KG1 (cell line): Measurements from ENCODE around the gene GSE1.

Experiments used
- DNase-seq: peaks from one replicate; lab custom pipeline; 2025; lab: John Stamatoyannopoulos, UW

GSE1 gene

GRCh38 chr16:85649411-85650134, 36.5 kb downstream of the GSE1 start:
- DNase-seq = no peak

GRCh38 chr16:85650135-85650843, 37.2 kb downstream of the GSE1 start:
- DNase-seq = no peak

- DNase-seq = no peak
Observed at GRCh38 chr16:85650844-85651628, 37.9 kb downstream of the GSE1 start.

GRCh38 chr16:85651629-85652430, 38.7 kb downstream of the GSE1 start:
- DNase-seq = no peak

- DNase-seq = no peak
Observed at GRCh38 chr16:85652431-85653221, 39.5 kb downstream of the GSE1 start.

- DNase-seq = no peak
Observed at GRCh38 chr16:85653290-85653891, 40.3 kb downstream of the GSE1 start.

- DNase-seq = no peak
Observed at GRCh38 chr16:85654251-85655095, 41.4 kb downstream of the GSE1 start.

GRCh38 chr16:85655216-85656129, 42.4 kb downstream of the GSE1 start:
- DNase-seq = no peak

- DNase-seq = no peak
Observed at GRCh38 chr16:85656351-85657266, 43.5 kb downstream of the GSE1 start.

GRCh38 chr16:85657267-85657650, 44.1 kb downstream of the GSE1 start:
- DNase-seq = no peak

- no peak for DNase-seq
Observed at GRCh38 chr16:85657996-85658395, 44.9 kb downstream of the GSE1 start.

GRCh38 chr16:85658504-85659326, 45.6 kb downstream of the GSE1 start:
- DNase-seq = no peak

GRCh38 chr16:85659336-85659735, 46.2 kb downstream of the GSE1 start:
- DNase-seq = no peak

GRCh38 chr16:85659805-85660511, 46.8 kb downstream of the GSE1 start:
- no peak for DNase-seq

GRCh38 chr16:85660843-85661739, 48.0 kb downstream of the GSE1 start:
- DNase-seq = no peak
